Measurements from ENCODE around the gene CCDC167.

Gene CCDC167

DNA sequence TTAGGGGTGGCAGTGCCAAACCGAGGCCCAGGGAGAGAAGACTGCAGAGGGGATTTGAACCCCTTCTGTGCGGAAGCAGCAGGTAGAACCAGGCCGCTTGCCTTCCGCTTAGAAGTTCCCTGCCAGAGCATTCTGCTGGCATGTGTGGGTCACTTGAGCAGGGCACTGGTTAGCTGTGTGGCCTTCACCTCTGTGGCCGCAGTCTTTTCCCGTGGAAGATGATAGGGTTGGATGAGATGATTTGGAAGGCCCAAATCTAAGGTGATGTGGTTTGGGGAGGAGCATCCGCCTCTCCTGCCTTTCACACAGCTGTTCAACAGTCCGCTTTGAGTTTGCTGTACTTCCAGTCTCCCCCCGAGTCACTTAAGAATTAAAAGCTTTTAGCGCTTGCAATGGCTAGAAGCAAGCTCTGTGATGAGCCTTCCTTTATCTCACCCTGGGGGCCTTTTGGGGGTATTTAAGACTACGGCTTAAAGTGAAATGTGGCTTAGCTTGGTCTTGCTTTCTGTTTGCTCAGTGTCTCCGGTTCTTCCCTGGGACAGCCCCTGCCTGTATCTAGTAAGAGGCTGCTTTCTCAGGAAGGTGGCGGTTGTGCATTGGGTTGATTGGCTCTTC is 65.9 kb downstream of the CCDC167 start:
- peak overlapping the region; percentile 86 to 94 (median 91) for H3K27ac ChIP-seq
- H4K20me1 ChIP-seq = 0 out of 22 replicates have a peak, but pooled peaks cover 0 to 12% (median 0%) of the 10 kb centered on the region in 11 experiments
- TF ChIP-seq Cebpa-rat (IDR thresholded peaks at IDR 0.05) = no peak
- peaks cover 18 to 28% (median 23%) of the 10 kb centered on the region in 10 experiments for H3K4me1 ChIP-seq
- H3K4me2 ChIP-seq = peak overlapping the region; percentile 80 to 96 (median 87)
- peaks cover 0 to 5% (median 0%) of the 10 kb centered on the region in 11 experiments; a peak in 2 of 22 replicates for H3K9me3 ChIP-seq (replicated peaks in 1 of 11)
- no peaks in the 10 kb centered on the region for H3K27me3 ChIP-seq
- peak overlapping the region; percentile 86 to 94 (median 91) for H3K9ac ChIP-seq
- H3K4me3 ChIP-seq = peak overlapping the region; percentile 75 to 94 (median 84)
- peaks cover 30 to 37% (median 35%) of the 10 kb centered on the region in 11 experiments for H3K36me3 ChIP-seq

All from BLaER1 treated with 17β-estradiol and CSF1 and Interleukin-3, amounts not matched to agents 10 nM and 100 nM (cell line).